NT2/D1 (cell line): ENCODE results near the gene MTHFD2.

Experiments
- YY1 ChIP-seq: IDR thresholded peaks from 2 replicates; pipeline ENCODE4 v1.6.1; 2011; ENCODE audit not compliant: insufficient read length, insufficient read depth
- ZNF274 ChIP-seq: IDR thresholded peaks from 2 replicates; pipeline ENCODE4 v1.6.1; 2011; ENCODE audit warnings: mild to moderate bottlenecking, low read depth, low read length

- TF ChIP-seq ZNF274 (no peak), YY1 (no peak)
These were observed 57.3 kb downstream of the MTHFD2 start for GRCh38 chr2:74255660-74256213.
